HEK293 (cell line): ENCODE results near the gene COQ8B.

ENCODE experiments used
- CTCF ChIA-PET: fragments of 350-600 bp; formaldehyde crosslinking; extraction: SDS; loops from one replicate; lab custom pipeline; 2021; ENCODE audit warnings: antibody characterized with exemption; lab: Yijun Ruan, JAX
- POLR2A ChIA-PET: fragments of 300-600 bp; formaldehyde crosslinking; extraction: SDS; loops from one replicate; lab custom pipeline; 2020; ENCODE audit warnings: antibody characterized with exemption, inconsistent platforms; lab: Yijun Ruan, JAX
- H3K27ac ChIP-seq: fragments of 200-500 bp; sonication (Bioruptor generic); 2 replicates; pipeline ENCODE4 v1.5.1; 2014; ENCODE audit warnings: low read depth, low read length, control low read depth, inconsistent platforms; ENCODE audit errors: extremely low read depth
- H3K36me3 ChIP-seq, 2 experiments: fragments of 200-500 bp in 1 of 2; sonication (Bioruptor generic) in 1 of 2; 1 replicate in 1 of 2; 2 replicates in 1 of 2; pipeline ENCODE4 v1.5.1; 2014 to 2017; ENCODE audit warnings: inconsistent platforms in 2 of 2, low read length in 2 of 2; ENCODE audit not compliant: control insufficient read depth in 2 of 2, insufficient read depth in 1 of 2
- H3K4me1 ChIP-seq: fragments of 200-500 bp; sonication (Bioruptor generic); 2 replicates; pipeline ENCODE4 v1.5.1; 2014; ENCODE audit warnings: mild to moderate bottlenecking, low read length, inconsistent platforms; ENCODE audit not compliant: control insufficient read depth, insufficient read depth
- H3K4me3 ChIP-seq: 2 replicates; pipeline ENCODE4 v1.5.1; 2011; ENCODE audit warnings: low read depth, mild to moderate bottlenecking, control low read depth, low read length, moderate library complexity
- H3K9me3 ChIP-seq: fragments of 200-500 bp; sonication (Bioruptor generic); 2 replicates; pipeline ENCODE4 v1.5.1; 2014; ENCODE audit warnings: low read depth, low read length, inconsistent platforms; ENCODE audit not compliant: control insufficient read depth, insufficient read depth
- BCL11B ChIP-seq: fragments of 450-650 bp; formaldehyde crosslinking; IDR thresholded peaks from 2 replicates; pipeline ENCODE4 v1.5.1; 2016; ENCODE audit warnings: low read depth, missing biosample characterization, missing genetic modification characterization
- IKZF3 ChIP-seq: fragments of 450-650 bp; IDR thresholded peaks from 2 replicates; pipeline ENCODE4 v1.5.0; 2018; ENCODE audit warnings: missing biosample characterization, mild to moderate bottlenecking, missing genetic modification characterization, moderate library complexity
- PATZ1 ChIP-seq: fragments of 450-650 bp; formaldehyde crosslinking; IDR thresholded peaks from 2 replicates; pipeline ENCODE4 v1.5.1; 2016; ENCODE audit warnings: missing biosample characterization, missing genetic modification characterization
- ZBTB10 ChIP-seq: fragments of 450-650 bp; formaldehyde crosslinking; IDR thresholded peaks from 2 replicates; pipeline ENCODE4 v1.5.1; 2016; ENCODE audit warnings: missing biosample characterization, missing genetic modification characterization
- ZFHX2 ChIP-seq: fragments of 450-650 bp; formaldehyde crosslinking; conservative IDR thresholded peaks from 2 replicates; pipeline ENCODE4 v1.5.1; 2016; ENCODE audit warnings: missing biosample characterization, missing genetic modification characterization
- ZFP41 ChIP-seq: fragments of 450-650 bp; formaldehyde crosslinking; IDR thresholded peaks from 2 replicates; pipeline ENCODE4 v1.5.1; 2016; ENCODE audit warnings: missing biosample characterization, missing genetic modification characterization, borderline replicate concordance
- ZNF112 ChIP-seq: fragments of 450-650 bp; formaldehyde crosslinking; IDR thresholded peaks from 2 replicates; pipeline ENCODE4 v1.5.0; 2017; ENCODE audit warnings: missing biosample characterization, missing genetic modification characterization
- ZNF133 ChIP-seq: fragments of 450-650 bp; formaldehyde crosslinking; IDR thresholded peaks from 2 replicates; pipeline ENCODE4 v1.5.1; 2016; ENCODE audit warnings: missing biosample characterization, missing genetic modification characterization
- ZNF157 ChIP-seq: fragments of 450-650 bp; formaldehyde crosslinking; IDR thresholded peaks from 2 replicates; pipeline ENCODE4 v1.5.1; 2016; ENCODE audit warnings: missing biosample characterization, missing genetic modification characterization
- ZNF416 ChIP-seq: fragments of 450-650 bp; formaldehyde crosslinking; IDR thresholded peaks from 2 replicates; pipeline ENCODE4 v1.5.1; 2016; ENCODE audit warnings: missing biosample characterization, missing genetic modification characterization
- ZNF580 ChIP-seq: fragments of 450-650 bp; formaldehyde crosslinking; IDR thresholded peaks from 2 replicates; pipeline ENCODE4 v1.5.1; 2016; ENCODE audit warnings: missing biosample characterization, missing genetic modification characterization
- ZNF610 ChIP-seq: fragments of 450-650 bp; formaldehyde crosslinking; IDR thresholded peaks from 2 replicates; pipeline ENCODE4 v1.5.1; 2016; ENCODE audit warnings: missing biosample characterization, missing genetic modification characterization, borderline replicate concordance
- ZNF701 ChIP-seq: fragments of 450-650 bp; formaldehyde crosslinking; IDR thresholded peaks from 2 replicates; pipeline ENCODE4 v1.5.1; 2016; ENCODE audit warnings: missing biosample characterization, missing genetic modification characterization
- ZNF707 ChIP-seq: fragments of 450-650 bp; formaldehyde crosslinking; IDR thresholded peaks from 2 replicates; pipeline ENCODE4 v1.5.1; 2016; ENCODE audit warnings: missing biosample characterization, missing genetic modification characterization
- ZNF777 ChIP-seq: fragments of 450-650 bp; formaldehyde crosslinking; IDR thresholded peaks from 2 replicates; pipeline ENCODE4 v1.5.1; 2017; ENCODE audit warnings: missing biosample characterization, missing genetic modification characterization, borderline replicate concordance
- ZNF830 ChIP-seq: fragments of 450-650 bp; IDR thresholded peaks from 2 replicates; pipeline ENCODE4 v1.5.0; 2018; ENCODE audit warnings: missing biosample characterization, missing genetic modification characterization, low read depth, mild to moderate bottlenecking, moderate library complexity
- TF ChIP-seq, protein P1 (sequence below): fragments of 450-650 bp; formaldehyde crosslinking; IDR thresholded peaks from 2 replicates; pipeline ENCODE4 v1.5.1; 2016; ENCODE audit warnings: missing biosample characterization, missing genetic modification characterization

The COQ8B gene

GRCh38 chr19:40688987-40689338, 27.7 kb downstream of the COQ8B start:
- H3K4me3 ChIP-seq: no peak overlapping the region
- 0 out of 2 replicates have a peak, but pooled peaks have one; percentile 3 for TF ChIP-seq ZNF707 (tag by site-specific recombination)
- TF ChIP-seq ZNF133 (tag by site-specific recombination): peak; percentile 16; the same call in 1 of the 2 replicates
- no peak for TF ChIP-seq ZNF580 (tag by site-specific recombination)
- TF ChIP-seq ZFHX2 (tag by site-specific recombination): peak; percentile 67
- TF ChIP-seq ZFP41 (tag by site-specific recombination): no peak; the same call in 1 of the 2 replicates
- no peak overlapping the region for H3K27ac ChIP-seq
- POLR2A ChIA-PET: interaction anchor here (1.3 kb wide), 1 partner anchor 26 kb away, joined by 3 read pairs; no protein-coding TSS in a partner anchor
- peaks cover 16% of the 10 kb centered on the region for H3K4me1 ChIP-seq
- no peaks in the 10 kb centered on the region for H3K9me3 ChIP-seq
- CTCF ChIA-PET: no interaction called here
- peaks cover 16 to 39% of the 10 kb centered on the region in 2 experiments; a peak in 2 of 3 replicates for H3K36me3 ChIP-seq

DNA sequence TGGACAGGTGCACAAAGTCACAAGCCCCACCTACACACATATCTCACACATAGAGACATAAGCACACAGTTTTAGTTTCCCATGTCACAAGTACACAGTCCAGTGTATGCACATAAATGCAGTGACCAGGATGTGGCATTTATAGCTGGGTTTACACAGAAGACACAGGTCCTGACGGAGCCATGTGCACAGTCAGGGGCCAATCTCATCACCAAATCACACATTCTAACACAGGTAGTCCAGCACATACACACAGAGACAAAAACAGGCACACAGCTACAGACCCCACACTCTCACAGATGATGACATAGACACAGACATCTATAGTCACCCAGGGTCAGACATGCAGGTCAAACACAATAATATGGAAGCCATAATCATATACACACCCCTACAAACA, 28.4 kb downstream of the COQ8B start:
- CTCF ChIA-PET: interaction anchor here (0.7 to 1.0 kb wide), 2 partner anchors 14 to 81 kb away, joined by 3 read pairs; no protein-coding TSS in a partner anchor

More for the DNA sequence above, 28.4 kb downstream of the COQ8B start:
- Histone ChIP-seq H3K27ac (no peak overlapping the region), H3K4me3 (no peak overlapping the region), H3K9me3 (no peaks in the 10 kb centered on the region), H3K4me1 (peaks cover 16% of the 10 kb centered on the region), H3K36me3 (peaks cover 16 to 35% of the 10 kb centered on the region in 2 experiments; a peak in 2 of 3 replicates)
- no peak for TF ChIP-seq IKZF3 (tag by site-specific recombination)
- no peak for TF ChIP-seq ZNF701 (tag by site-specific recombination)
- TF ChIP-seq ZFP41 (tag by site-specific recombination): no peak
- TF ChIP-seq ZNF112 (tag by site-specific recombination): no peak
- TF ChIP-seq PATZ1 (tag by site-specific recombination): no peak
- TF ChIP-seq BCL11B (tag by site-specific recombination): no peak
- no peak for TF ChIP-seq ZNF830 (tag by site-specific recombination)
- TF ChIP-seq ZNF157 (tag by site-specific recombination): no peak
- TF ChIP-seq ZNF416 (tag by site-specific recombination): no peak
- no peak for TF ChIP-seq ZNF777 (tag by site-specific recombination)
- TF ChIP-seq, protein P1, sequence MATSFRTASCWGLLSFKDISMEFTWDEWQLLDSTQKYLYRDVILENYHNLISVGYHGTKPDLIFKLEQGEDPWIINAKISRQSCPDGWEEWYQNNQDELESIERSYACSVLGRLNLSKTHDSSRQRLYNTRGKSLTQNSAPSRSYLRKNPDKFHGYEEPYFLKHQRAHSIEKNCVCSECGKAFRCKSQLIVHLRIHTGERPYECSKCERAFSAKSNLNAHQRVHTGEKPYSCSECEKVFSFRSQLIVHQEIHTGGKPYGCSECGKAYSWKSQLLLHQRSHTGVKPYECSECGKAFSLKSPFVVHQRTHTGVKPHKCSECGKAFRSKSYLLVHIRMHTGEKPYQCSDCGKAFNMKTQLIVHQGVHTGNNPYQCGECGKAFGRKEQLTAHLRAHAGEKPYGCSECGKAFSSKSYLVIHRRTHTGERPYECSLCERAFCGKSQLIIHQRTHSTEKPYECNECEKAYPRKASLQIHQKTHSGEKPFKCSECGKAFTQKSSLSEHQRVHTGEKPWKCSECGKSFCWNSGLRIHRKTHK (tag by site-specific recombination): no peak
- TF ChIP-seq ZBTB10 (tag by site-specific recombination): no peak
- TF ChIP-seq ZNF610 (tag by site-specific recombination): no peak
- POLR2A ChIA-PET: interaction anchor here (1.3 to 1.8 kb wide), 2 partner anchors 26 to 90 kb away, joined by 3 to 6 read pairs; partner anchors contain the start of gene RAB4B
